Measurements from ENCODE around the gene ACACB. TPM values are rescaled to one million over a fixed set of nuclear protein-coding genes. Genes with fewer than 3 reads are reported as not detected.

ACACB gene
- total and polyA plus RNA-seq, 2 experiments from 2014 or later: 6.2 to 15.4 TPM

DNA sequence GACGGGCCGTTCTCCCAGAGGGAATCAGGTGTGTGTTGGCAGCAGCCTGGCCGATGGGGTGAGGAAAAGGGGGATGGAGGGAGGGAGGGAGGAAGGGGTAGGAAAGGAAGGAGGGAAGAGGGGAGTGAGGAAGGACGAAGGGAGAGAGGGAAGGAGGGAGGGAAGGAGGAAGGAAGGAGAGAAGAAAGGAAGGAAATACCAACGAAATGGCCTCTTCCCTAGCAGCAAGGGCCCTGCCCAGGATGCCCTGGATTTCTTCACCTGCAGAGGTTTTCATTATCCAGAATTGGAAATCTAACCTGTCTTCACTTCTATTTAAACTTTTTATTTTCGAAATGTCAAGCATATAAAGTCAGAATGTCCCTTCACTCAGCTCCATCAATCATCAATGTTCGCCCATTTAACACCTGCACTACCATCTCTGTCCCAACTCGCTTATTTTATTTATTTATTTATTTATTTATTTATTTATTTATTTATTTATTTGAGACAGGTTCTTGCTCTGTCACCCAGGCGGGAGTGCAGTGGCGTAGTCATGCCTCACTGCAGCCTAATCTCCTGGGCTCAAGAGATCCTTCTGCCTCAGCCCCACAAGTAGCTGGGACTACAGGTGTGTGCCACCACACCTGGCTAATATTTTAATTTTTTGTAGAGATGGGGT, 70.7 kb downstream of the ACACB start:
- H3K4me2 ChIP-seq: no peak overlapping the region
- no peaks in the 10 kb centered on the region for H3K27me3 Mint-ChIP-seq (ENCODE audit: insufficient read depth, low read depth, poor library complexity)
- DNase-seq (ENCODE audit: low spot score): no peak
- TF ChIP-seq STAT1 (IDR thresholded peaks at IDR 0.05; ENCODE audit: unreplicated experiment) (no peak), ZNF114 (CRISPR knock-in tag; IDR thresholded peaks at IDR 0.05) (no peak), EZH2phosphoT487 (IDR thresholded peaks at IDR 0.05; ENCODE audit: unreplicated experiment) (no peak), JUNB (IDR thresholded peaks at IDR 0.05; ENCODE audit: unreplicated experiment) (no peak), CREB1 (CRISPR knock-in tag; IDR thresholded peaks at IDR 0.05; ENCODE audit: low read depth) (no peak), ZNF331 (CRISPR knock-in tag; IDR thresholded peaks at IDR 0.05; ENCODE audit: low read depth) (no peak), POLR2AphosphoS5 (IDR thresholded peaks at IDR 0.05; ENCODE audit: low read depth) (no peak), EZH2 (IDR thresholded peaks at IDR 0.05; ENCODE audit: low read depth, unreplicated experiment) (no peak), NANOG (IDR thresholded peaks at IDR 0.05; ENCODE audit: borderline replicate concordance) (no peak)
- TF ChIP-seq, protein P1, sequence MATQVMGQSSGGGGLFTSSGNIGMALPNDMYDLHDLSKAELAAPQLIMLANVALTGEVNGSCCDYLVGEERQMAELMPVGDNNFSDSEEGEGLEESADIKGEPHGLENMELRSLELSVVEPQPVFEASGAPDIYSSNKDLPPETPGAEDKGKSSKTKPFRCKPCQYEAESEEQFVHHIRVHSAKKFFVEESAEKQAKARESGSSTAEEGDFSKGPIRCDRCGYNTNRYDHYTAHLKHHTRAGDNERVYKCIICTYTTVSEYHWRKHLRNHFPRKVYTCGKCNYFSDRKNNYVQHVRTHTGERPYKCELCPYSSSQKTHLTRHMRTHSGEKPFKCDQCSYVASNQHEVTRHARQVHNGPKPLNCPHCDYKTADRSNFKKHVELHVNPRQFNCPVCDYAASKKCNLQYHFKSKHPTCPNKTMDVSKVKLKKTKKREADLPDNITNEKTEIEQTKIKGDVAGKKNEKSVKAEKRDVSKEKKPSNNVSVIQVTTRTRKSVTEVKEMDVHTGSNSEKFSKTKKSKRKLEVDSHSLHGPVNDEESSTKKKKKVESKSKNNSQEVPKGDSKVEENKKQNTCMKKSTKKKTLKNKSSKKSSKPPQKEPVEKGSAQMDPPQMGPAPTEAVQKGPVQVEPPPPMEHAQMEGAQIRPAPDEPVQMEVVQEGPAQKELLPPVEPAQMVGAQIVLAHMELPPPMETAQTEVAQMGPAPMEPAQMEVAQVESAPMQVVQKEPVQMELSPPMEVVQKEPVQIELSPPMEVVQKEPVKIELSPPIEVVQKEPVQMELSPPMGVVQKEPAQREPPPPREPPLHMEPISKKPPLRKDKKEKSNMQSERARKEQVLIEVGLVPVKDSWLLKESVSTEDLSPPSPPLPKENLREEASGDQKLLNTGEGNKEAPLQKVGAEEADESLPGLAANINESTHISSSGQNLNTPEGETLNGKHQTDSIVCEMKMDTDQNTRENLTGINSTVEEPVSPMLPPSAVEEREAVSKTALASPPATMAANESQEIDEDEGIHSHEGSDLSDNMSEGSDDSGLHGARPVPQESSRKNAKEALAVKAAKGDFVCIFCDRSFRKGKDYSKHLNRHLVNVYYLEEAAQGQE (IDR thresholded peaks at IDR 0.05; ENCODE audit: unreplicated experiment): no peak
- TF ChIP-seq, protein P2, sequence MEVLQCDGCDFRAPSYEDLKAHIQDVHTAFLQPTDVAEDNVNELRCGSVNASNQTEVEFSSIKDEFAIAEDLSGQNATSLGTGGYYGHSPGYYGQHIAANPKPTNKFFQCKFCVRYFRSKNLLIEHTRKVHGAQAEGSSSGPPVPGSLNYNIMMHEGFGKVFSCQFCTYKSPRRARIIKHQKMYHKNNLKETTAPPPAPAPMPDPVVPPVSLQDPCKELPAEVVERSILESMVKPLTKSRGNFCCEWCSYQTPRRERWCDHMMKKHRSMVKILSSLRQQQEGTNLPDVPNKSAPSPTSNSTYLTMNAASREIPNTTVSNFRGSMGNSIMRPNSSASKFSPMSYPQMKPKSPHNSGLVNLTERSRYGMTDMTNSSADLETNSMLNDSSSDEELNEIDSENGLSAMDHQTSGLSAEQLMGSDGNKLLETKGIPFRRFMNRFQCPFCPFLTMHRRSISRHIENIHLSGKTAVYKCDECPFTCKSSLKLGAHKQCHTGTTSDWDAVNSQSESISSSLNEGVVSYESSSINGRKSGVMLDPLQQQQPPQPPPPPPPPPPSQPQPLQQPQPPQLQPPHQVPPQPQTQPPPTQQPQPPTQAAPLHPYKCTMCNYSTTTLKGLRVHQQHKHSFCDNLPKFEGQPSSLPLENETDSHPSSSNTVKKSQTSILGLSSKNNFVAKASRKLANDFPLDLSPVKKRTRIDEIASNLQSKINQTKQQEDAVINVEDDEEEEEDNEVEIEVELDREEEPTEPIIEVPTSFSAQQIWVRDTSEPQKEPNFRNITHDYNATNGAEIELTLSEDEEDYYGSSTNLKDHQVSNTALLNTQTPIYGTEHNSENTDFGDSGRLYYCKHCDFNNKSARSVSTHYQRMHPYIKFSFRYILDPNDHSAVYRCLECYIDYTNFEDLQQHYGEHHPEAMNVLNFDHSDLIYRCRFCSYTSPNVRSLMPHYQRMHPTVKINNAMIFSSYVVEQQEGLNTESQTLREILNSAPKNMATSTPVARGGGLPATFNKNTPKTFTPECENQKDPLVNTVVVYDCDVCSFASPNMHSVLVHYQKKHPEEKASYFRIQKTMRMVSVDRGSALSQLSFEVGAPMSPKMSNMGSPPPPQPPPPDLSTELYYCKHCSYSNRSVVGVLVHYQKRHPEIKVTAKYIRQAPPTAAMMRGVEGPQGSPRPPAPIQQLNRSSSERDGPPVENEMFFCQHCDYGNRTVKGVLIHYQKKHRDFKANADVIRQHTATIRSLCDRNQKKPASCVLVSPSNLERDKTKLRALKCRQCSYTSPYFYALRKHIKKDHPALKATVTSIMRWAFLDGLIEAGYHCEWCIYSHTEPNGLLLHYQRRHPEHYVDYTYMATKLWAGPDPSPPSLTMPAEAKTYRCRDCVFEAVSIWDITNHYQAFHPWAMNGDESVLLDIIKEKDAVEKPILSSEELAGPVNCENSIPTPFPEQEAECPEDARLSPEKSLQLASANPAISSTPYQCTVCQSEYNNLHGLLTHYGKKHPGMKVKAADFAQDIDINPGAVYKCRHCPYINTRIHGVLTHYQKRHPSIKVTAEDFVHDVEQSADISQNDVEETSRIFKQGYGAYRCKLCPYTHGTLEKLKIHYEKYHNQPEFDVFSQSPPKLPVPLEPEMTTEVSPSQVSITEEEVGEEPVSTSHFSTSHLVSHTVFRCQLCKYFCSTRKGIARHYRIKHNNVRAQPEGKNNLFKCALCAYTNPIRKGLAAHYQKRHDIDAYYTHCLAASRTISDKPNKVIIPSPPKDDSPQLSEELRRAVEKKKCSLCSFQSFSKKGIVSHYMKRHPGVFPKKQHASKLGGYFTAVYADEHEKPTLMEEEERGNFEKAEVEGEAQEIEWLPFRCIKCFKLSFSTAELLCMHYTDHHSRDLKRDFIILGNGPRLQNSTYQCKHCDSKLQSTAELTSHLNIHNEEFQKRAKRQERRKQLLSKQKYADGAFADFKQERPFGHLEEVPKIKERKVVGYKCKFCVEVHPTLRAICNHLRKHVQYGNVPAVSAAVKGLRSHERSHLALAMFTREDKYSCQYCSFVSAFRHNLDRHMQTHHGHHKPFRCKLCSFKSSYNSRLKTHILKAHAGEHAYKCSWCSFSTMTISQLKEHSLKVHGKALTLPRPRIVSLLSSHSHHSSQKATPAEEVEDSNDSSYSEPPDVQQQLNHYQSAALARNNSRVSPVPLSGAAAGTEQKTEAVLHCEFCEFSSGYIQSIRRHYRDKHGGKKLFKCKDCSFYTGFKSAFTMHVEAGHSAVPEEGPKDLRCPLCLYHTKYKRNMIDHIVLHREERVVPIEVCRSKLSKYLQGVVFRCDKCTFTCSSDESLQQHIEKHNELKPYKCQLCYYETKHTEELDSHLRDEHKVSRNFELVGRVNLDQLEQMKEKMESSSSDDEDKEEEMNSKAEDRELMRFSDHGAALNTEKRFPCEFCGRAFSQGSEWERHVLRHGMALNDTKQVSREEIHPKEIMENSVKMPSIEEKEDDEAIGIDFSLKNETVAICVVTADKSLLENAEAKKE (CRISPR knock-in tag; IDR thresholded peaks at IDR 0.05): no peak
- TF ChIP-seq, protein P3, sequence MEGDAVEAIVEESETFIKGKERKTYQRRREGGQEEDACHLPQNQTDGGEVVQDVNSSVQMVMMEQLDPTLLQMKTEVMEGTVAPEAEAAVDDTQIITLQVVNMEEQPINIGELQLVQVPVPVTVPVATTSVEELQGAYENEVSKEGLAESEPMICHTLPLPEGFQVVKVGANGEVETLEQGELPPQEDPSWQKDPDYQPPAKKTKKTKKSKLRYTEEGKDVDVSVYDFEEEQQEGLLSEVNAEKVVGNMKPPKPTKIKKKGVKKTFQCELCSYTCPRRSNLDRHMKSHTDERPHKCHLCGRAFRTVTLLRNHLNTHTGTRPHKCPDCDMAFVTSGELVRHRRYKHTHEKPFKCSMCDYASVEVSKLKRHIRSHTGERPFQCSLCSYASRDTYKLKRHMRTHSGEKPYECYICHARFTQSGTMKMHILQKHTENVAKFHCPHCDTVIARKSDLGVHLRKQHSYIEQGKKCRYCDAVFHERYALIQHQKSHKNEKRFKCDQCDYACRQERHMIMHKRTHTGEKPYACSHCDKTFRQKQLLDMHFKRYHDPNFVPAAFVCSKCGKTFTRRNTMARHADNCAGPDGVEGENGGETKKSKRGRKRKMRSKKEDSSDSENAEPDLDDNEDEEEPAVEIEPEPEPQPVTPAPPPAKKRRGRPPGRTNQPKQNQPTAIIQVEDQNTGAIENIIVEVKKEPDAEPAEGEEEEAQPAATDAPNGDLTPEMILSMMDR (conservative IDR thresholded peaks at IDR 0.05; ENCODE audit: low read depth in 2 of 2): no peak
- TF ChIP-seq, protein P4, sequence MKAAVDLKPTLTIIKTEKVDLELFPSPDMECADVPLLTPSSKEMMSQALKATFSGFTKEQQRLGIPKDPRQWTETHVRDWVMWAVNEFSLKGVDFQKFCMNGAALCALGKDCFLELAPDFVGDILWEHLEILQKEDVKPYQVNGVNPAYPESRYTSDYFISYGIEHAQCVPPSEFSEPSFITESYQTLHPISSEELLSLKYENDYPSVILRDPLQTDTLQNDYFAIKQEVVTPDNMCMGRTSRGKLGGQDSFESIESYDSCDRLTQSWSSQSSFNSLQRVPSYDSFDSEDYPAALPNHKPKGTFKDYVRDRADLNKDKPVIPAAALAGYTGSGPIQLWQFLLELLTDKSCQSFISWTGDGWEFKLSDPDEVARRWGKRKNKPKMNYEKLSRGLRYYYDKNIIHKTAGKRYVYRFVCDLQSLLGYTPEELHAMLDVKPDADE (IDR thresholded peaks at IDR 0.05): no peak
- H3K27me3 ChIP-seq (ENCODE audit: insufficient read depth): no peaks in the 10 kb centered on the region
- 0 out of 2 replicates have a peak, but pooled peaks cover 5% of the 10 kb centered on the region for H4K20me1 ChIP-seq (replicated peaks; ENCODE audit: insufficient read depth)
- no peak overlapping the region for H3K4me3 Mint-ChIP-seq
- no peaks in the 10 kb centered on the region for H3K36me3 ChIP-seq (ENCODE audit: insufficient read depth)
- 0 out of 3 replicates have a peak, but pooled peaks cover 3% of the 10 kb centered on the region for H3K36me3 Mint-ChIP-seq (ENCODE audit: low read depth)
- H3K9me2 ChIP-seq (ENCODE audit: insufficient read depth): no peaks in the 10 kb centered on the region
- no peak overlapping the region for H2AFZ ChIP-seq
- no peak overlapping the region for H3K27ac ChIP-seq (ENCODE audit: low read depth)
- H3K4me3 ChIP-seq: no peak overlapping the region
- H3K4me1 Mint-ChIP-seq: no peaks in the 10 kb centered on the region
- H3K9me3 Mint-ChIP-seq: no peaks in the 10 kb centered on the region
- H3K4me1 ChIP-seq (ENCODE audit: insufficient read depth): no peaks in the 10 kb centered on the region
- H3K79me2 ChIP-seq (replicated peaks; ENCODE audit: insufficient read depth): no peaks in the 10 kb centered on the region
- H3K27ac Mint-ChIP-seq: no peak overlapping the region
- no peaks in the 10 kb centered on the region for H3F3A ChIP-seq (replicated peaks; ENCODE audit: low read depth)
- ATAC-seq: no peak

Data from GM23338 (cell line).